Immature natural killer cell (primary cell): ENCODE data around the gene MYO1F. TPM values are rescaled to one million over a fixed set of nuclear protein-coding genes. Genes with fewer than 3 reads are reported as not detected.
"Not testable (repeated sequence)": the region's sequence is repeated elsewhere in the genome, so short reads cannot be mapped to it uniquely, and the experiment has no call there.

ENCODE experiments used
- DNase-seq, 3 donors: peaks; one replicate each; pipeline ENCODE4 v3.0.0; 2022; ENCODE audit warnings: mixed read lengths in 1 of 3
- H3K27ac Mint-ChIP-seq, 6 donors: one replicate each; pipeline ENCODE4 v1.8.0; 2020; ENCODE audit warnings: mixed read lengths in 6 of 6, mild to moderate bottlenecking in 5 of 6, inconsistent platforms in 4 of 6, moderate library complexity in 3 of 6
- H3K27me3 Mint-ChIP-seq, 3 donors: one replicate each; pipeline ENCODE4 v1.8.0; 2020 to 2021; ENCODE audit warnings: low read depth in 3 of 3, mild to moderate bottlenecking in 3 of 3, mixed read lengths in 3 of 3, moderate library complexity in 3 of 3, inconsistent platforms in 1 of 3
- H3K36me3 Mint-ChIP-seq, 3 donors: one replicate each; pipeline ENCODE4 v1.8.0; 2020; ENCODE audit warnings: mixed read lengths in 3 of 3, inconsistent platforms in 2 of 3, mild to moderate bottlenecking in 2 of 3
- H3K4me1 Mint-ChIP-seq, 2 donors: one replicate each; pipeline ENCODE4 v1.8.0; 2020; ENCODE audit warnings: inconsistent platforms in 2 of 2, mild to moderate bottlenecking in 2 of 2, mixed read lengths in 2 of 2, moderate library complexity in 1 of 2
- H3K4me3 Mint-ChIP-seq, 5 donors: one replicate each; pipeline ENCODE4 v1.8.0; 2020; ENCODE audit warnings: mild to moderate bottlenecking in 5 of 5, mixed read lengths in 5 of 5, inconsistent platforms in 3 of 5, moderate library complexity in 3 of 5
- H3K9me3 Mint-ChIP-seq, 6 donors: one replicate each; pipeline ENCODE4 v1.8.0; 2020; ENCODE audit warnings: mild to moderate bottlenecking in 6 of 6, mixed read lengths in 6 of 6, inconsistent platforms in 4 of 6, moderate library complexity in 3 of 6
- polyA plus RNA-seq, 3 donors: library from polyadenylated mRNA; unstranded; fragments of 300-500 nt; fragmentation: Illumina TruSeq; gene quantifications; one replicate each; pipeline ENCODE4 v1.2.3, GENCODE V29; 2021

MYO1F gene
- polyA plus RNA-seq, result 100 to 1,000 TPM; 104 to 340 (median 110) TPM

DNA sequence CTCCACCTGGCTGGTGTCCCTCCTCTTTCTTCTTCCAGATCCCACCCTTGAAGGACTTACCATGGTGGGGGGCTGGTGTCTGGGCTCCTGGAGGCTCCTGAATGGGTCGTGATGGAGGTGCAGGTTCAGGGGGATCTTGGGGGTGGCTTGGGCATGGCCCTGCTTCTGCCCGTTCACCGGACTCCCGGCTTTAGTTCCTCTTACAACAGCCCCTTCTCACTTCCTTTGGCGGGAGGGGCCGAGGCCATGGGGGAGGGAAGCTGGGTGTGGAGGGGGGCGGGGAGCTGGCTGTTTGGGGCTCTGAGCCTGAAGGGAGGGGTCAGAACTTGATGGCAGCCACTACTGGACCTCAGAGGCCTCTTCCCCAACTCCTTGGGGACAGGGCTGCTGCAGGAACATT, at the start of gene MYO1F:
Gene MYO1F, minus strand, starts transcription at position 196 of the 400 bp plus-strand sequence. Its CDS starts 133 bp downstream, at position 63.
- H3K4me1 Mint-ChIP-seq, result peaks cover 69 to 73% of the 10 kb centered on the region in 2 donors
- H3K9me3 Mint-ChIP-seq, result peaks cover 0 to 3% (median 0%) of the 10 kb centered on the region in 6 donors
- H3K27me3 Mint-ChIP-seq, result peaks cover 24 to 35% (median 34%) of the 10 kb centered on the region in 3 donors
- peak in 1 of 3 donors; percentile 31 for DNase-seq
- H3K4me3 Mint-ChIP-seq, result peak within 1 kb of the TSS; percentile 91 to 100 (median 95)
- peaks cover 16 to 22% (median 18%) of the 10 kb centered on the region in 3 donors for H3K36me3 Mint-ChIP-seq
- peak within 1 kb of the TSS; percentile 91 to 98 (median 96) for H3K27ac Mint-ChIP-seq

DNA sequence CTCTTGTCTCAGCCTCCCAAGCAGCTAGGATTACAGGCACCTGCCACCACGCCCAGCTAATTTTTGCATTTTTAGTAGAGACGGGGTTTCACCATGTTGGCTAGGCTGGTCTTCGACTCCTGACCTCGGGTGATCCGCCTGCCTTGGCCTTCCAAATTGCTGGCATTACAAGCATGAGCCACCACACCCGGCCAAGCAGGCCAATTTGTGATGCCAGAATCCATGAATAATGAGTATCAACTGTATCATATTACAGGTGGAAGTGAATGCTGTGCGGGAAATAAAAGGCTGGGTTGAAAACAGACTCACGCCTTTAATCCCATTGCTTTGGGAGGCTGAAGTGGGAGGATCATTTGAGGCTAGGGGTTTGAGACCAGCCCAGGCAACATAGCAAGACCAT, 49.6 kb upstream of the MYO1F start:
- no peak for DNase-seq
- Mint-ChIP-seq H3K4me3 (no peak overlapping the region), H3K9me3 (no peaks in the 10 kb centered on the region), H3K4me1 (peaks cover 3 to 7% of the 10 kb centered on the region in 2 donors), H3K27ac (no peak overlapping the region), H3K36me3 (no peaks in the 10 kb centered on the region), H3K27me3 (peaks cover 6 to 10% (median 9%) of the 10 kb centered on the region in 3 donors)

DNA sequence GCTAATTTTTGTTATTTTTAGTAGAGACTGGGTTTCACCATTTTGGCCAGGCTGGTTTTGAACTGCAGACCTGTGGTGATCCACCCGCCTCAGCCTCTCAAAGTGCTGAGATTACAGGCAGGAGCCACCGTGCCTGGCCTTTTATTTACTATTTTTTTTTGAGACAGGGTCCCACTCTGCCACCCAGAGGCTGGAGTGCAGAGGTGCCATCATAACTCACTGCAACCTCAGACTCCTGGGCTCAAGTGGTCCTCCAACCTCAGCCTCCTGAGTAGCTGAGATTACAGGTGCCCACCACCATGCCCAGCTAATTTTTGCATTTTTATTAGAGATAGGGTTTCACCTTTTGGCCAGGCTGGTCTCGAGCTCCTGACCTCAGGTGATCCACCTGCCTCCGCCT, 45.6 kb upstream of the MYO1F start:
- H3K4me3 Mint-ChIP-seq, H3K36me3 Mint-ChIP-seq, H3K9me3 Mint-ChIP-seq, H3K4me1 Mint-ChIP-seq: not testable (repeated sequence)
- peak overlapping the region in 4 of 6 donors; percentile 64 to 86 (median 79) for H3K27ac Mint-ChIP-seq
- peak; percentile 31 to 34 (median 31) for DNase-seq
- peaks cover 2 to 16% (median 9%) of the 10 kb centered on the region in 3 donors for H3K27me3 Mint-ChIP-seq

DNA sequence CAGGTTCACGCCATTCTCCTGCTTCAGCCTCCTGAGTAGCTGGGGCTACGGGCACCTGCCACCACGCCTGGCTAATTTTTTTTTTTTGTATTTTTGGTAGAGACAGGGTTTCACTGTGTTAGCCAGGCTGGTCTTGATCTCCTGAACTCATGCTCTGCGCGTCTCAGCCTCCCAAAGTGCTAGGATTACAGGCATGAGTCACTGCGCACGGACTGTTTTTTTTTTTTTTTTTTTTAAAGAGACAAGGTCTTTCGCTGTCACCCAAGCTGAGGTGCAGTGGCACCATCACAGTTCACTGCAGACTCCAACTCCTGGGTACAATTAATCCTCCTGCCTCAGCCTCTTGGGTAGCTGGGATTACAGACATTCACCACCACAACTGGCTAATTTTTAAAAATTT, 41.5 kb upstream of the MYO1F start:
- Mint-ChIP-seq H3K9me3 (no peaks in the 10 kb centered on the region), H3K4me3 (no peak overlapping the region), H3K4me1 (peaks cover 19 to 23% of the 10 kb centered on the region in 2 donors), H3K27me3 (peaks cover 7 to 11% (median 7%) of the 10 kb centered on the region in 3 donors), H3K27ac (no peak overlapping the region), H3K36me3 (no peaks in the 10 kb centered on the region)
- DNase-seq, result no peak

DNA sequence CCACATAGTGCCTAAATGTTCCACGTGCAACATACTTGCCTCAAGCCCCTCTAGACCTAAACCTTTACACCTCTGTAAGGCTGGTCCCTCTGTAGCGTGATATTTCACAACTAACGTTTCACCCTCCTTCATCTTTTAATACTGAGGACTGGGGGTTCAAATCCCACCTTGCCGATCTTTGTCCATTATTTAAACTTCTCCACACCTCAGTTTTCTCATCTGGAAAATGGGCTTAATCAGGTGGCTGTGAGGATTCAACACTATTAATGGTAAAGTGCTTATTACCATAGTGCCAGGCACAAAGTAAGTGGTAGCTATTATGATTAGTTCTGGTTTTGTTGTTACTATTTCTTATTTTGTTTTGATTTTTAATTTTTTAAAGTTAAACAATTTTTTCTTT, 40.7 kb upstream of the MYO1F start:
- DNase-seq, result no peak
- Mint-ChIP-seq H3K27ac (peak overlapping the region in 1 of 6 donors; percentile 64), H3K9me3 (no peaks in the 10 kb centered on the region), H3K4me1 (peaks cover 25 to 28% of the 10 kb centered on the region in 2 donors), H3K27me3 (peaks cover 7 to 13% (median 7%) of the 10 kb centered on the region in 3 donors), H3K36me3 (no peaks in the 10 kb centered on the region), H3K4me3 (no peak overlapping the region)

DNA sequence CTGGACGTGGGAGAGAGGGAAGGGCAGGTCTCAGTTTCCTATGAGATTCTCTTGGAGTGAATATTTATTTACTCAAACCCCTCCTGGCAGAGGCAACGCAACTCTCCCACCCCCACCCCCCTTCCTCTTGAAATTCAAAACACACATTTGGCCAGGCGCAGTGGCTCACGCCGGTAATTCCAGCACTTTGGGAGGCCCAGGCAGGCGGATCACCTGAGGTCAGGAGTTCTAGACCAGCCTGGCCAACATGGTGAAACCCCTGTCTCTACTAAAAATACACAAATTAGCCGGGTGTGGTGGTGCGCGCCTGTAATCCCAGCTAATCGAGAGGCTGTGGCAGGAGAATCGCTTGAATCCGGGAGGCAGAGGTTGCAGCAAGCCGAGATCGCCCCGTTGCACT, 40.1 kb upstream of the MYO1F start:
- not testable (repeated sequence) for H3K4me3 Mint-ChIP-seq, H3K36me3 Mint-ChIP-seq, DNase-seq, H3K9me3 Mint-ChIP-seq
- Mint-ChIP-seq H3K4me1 (peaks cover 32 to 35% of the 10 kb centered on the region in 2 donors), H3K27me3 (peaks cover 9 to 15% (median 10%) of the 10 kb centered on the region in 3 donors), H3K27ac (peak overlapping the region in 1 of 6 donors; percentile 24)

DNA sequence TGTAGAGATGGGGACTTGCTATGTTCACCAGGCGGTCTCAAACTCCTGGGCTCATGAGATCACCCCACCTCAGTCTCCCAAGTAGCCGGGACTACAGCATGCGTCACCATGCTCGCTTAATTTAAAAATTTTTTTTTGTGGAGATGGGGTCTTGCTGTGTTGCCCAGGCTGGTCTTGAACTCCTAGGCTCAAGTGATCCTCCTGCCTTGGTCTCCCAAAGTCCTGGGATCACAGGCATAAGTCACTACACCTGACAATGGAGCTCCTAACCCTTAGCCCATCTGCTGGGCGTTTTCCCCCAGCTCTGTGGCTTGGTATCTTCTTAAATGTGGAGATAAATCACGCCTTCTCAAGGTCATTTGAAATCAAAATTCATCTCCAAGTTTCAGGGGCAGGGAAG, 39.6 kb upstream of the MYO1F start:
- Mint-ChIP-seq H3K9me3 (no peaks in the 10 kb centered on the region), H3K4me3 (no peak overlapping the region), H3K27me3 (peaks cover 7 to 17% (median 11%) of the 10 kb centered on the region in 3 donors), H3K4me1 (peaks cover 36 to 39% of the 10 kb centered on the region in 2 donors), H3K27ac (peak overlapping the region in 1 of 6 donors; percentile 24), H3K36me3 (no peaks in the 10 kb centered on the region)
- no peak for DNase-seq

DNA sequence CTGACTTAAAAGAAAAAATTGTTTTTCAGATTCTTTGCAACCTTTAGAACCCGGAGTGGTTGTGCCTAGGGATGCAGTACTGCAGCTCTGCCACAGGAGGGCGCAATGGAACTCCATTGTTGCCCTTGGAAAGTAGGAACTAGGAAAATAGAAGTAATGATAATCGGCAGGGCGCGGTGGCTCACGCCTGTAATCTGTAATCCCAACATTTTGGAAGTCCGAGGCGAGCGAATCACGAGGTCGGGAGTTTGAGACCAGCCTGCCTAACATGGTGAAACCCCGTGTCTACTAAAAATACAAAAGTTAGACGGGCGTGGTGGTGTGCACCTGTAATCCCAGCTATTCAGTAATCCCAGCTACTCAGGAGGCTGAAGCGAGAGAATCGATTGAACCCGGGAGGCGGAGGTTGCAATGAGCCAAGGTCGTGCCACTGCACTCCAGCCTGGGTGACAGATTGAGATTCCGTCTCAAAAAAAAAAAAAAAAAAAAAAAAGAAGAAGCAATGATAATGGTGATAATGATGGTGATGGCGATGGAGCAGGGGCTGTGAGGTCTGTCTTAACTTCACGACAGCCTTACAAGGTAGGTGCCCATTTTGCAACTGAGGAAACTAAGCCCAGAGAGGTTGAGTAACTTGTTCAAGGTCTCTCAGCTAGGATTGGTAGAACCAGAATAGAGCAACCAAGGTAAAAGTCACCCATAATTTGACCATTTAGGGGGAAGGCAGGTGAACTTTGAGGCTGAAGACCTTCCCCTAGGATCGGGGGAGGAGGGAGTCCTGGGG, 38.8 kb upstream of the MYO1F start:
- peak overlapping the region; percentile 23 to 72 (median 46) for H3K4me3 Mint-ChIP-seq
- peak; percentile 61 to 67 (median 65) for DNase-seq
- no peaks in the 10 kb centered on the region for H3K36me3 Mint-ChIP-seq
- no peaks in the 10 kb centered on the region for H3K9me3 Mint-ChIP-seq
- H3K27ac Mint-ChIP-seq, result peak overlapping the region in 5 of 6 donors; percentile 51 to 91 (median 88)
- peaks cover 12 to 21% (median 12%) of the 10 kb centered on the region in 3 donors for H3K27me3 Mint-ChIP-seq
- peaks cover 42 to 46% of the 10 kb centered on the region in 2 donors for H3K4me1 Mint-ChIP-seq

DNA sequence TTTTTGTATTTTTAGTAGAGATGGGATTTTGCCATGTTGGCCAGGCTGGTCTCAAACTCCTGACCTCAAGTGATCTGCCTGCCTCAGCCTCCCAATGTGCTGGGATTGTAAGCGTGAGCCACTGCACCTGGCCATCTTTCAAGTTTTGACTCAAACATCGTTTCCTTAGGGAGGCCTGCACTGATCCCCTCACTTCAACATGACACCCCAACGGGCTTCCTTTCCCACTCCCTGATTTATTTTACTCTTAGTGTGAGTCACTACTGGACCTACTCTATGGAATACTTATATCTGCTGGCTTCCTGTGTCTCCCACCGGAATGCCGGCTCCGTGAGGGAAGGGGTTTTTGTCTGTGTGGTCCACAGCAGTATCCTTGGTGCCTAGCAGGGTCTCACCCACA, 37.8 kb upstream of the MYO1F start:
- Mint-ChIP-seq H3K27me3 (peaks cover 14 to 21% (median 16%) of the 10 kb centered on the region in 3 donors), H3K9me3 (no peaks in the 10 kb centered on the region), H3K4me1 (peaks cover 46 to 49% of the 10 kb centered on the region in 2 donors), H3K4me3 (peak overlapping the region in 4 of 5 donors; percentile 0 to 60 (median 20)), H3K36me3 (peaks cover 0 to 3% (median 0%) of the 10 kb centered on the region in 3 donors), H3K27ac (peak overlapping the region; percentile 51 to 91 (median 86))
- no peak for DNase-seq

DNA sequence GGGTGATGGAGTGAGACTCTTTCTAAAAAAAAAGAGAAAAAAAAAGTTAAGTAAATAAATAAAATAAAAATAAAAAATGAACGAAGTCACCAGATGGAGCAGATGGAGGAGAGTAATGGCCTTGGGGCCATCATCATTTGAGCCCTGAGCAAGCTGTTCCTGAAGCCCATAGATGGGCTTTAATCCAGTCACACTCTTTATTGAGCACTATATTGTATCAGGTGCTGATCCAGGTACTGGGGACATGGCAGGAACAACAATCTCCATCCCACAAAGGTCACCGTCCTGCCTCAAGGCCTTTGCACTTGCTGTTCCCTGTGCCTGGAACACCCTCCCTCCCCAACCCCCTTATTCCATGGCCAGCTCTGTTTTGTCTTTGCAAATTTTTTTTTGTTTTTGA, 37.2 kb upstream of the MYO1F start:
- Mint-ChIP-seq H3K36me3 (peaks cover 0 to 7% (median 0%) of the 10 kb centered on the region in 3 donors), H3K27me3 (peaks cover 17 to 25% (median 22%) of the 10 kb centered on the region in 3 donors), H3K27ac (peak overlapping the region in 5 of 6 donors; percentile 51 to 91 (median 91)), H3K4me3 (no peak overlapping the region), H3K9me3 (no peaks in the 10 kb centered on the region), H3K4me1 (peaks cover 51 to 55% of the 10 kb centered on the region in 2 donors)
- DNase-seq, result no peak

DNA sequence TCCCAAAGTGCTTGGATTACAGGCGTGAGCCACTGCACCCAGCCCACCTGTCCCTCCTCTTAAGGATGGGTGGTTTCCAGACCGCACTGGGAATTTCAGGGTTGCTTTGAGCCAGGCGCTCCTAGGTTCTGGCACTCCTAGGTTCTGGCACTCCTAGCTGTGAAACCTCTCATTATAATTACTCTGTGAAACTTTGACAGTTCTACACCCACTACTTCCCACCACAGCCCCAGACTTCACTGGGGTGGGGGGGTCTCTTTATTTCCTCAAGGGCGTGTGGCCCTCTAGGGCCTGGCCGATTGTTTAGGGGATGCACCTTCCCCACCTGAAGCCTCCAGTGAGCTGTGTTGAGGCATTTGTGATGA, 35.5 kb upstream of the MYO1F start:
- Mint-ChIP-seq H3K27ac (peak overlapping the region; percentile 81 to 98 (median 96)), H3K4me1 (peaks cover 64 to 70% of the 10 kb centered on the region in 2 donors), H3K36me3 (peaks cover 0 to 11% (median 0%) of the 10 kb centered on the region in 3 donors), H3K27me3 (peaks cover 22 to 29% (median 24%) of the 10 kb centered on the region in 3 donors), H3K9me3 (no peaks in the 10 kb centered on the region), H3K4me3 (peak overlapping the region; percentile 78 to 89 (median 80))
- DNase-seq, result peak; percentile 58 to 71 (median 67)

DNA sequence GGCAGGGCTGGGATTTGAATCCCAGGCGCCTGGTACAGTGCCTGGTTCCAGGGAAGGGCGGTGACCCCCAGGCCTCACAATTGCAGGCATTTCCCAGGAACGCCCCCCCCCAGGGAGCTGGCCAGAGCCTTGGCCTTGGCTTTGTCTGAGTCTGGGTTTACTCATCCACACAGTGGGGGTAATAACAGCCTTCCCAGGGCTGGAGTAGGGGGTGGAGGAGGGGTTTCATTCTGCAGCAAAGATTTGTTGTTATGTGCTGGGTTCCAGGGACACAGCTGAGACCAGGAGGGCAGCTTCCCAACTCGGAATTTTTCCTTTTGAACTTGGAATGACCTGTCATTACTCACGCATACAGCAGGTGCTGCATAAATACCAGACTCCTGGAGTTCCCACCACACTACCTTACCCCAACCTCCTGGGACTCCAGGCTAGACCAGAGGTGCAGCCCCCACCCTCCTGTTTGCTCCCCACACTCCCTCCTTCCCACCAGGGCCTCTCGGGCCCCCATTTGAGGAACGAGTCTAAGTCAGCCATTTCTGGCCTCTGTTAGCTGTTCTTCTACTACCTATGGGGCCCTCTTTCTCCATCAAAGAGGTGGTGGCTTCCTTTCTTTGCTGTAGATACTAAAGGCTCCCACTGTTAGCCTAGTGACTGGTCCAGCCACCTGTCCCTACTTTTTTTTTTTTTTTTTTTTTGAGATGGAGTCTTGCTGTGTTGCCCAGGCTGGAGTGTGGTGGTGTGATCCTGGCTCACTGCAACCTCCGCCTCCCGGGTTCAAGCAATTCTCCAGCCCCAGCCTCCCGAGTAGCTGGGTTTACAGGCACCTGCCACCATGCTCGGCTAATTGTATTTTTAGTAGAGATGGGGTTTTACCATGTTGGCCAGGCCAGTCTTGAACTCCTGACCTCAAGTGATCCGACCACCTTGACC, 34.9 kb upstream of the MYO1F start:
- peak overlapping the region; percentile 81 to 98 (median 96) for H3K27ac Mint-ChIP-seq
- peak in 2 of 3 donors; percentile 9 to 14 for DNase-seq
- H3K36me3 Mint-ChIP-seq, result peaks cover 0 to 11% (median under 1%) of the 10 kb centered on the region in 3 donors
- no peaks in the 10 kb centered on the region for H3K9me3 Mint-ChIP-seq
- peaks cover 67 to 76% of the 10 kb centered on the region in 2 donors for H3K4me1 Mint-ChIP-seq
- H3K27me3 Mint-ChIP-seq, result peaks cover 22 to 29% (median 24%) of the 10 kb centered on the region in 3 donors
- H3K4me3 Mint-ChIP-seq, result peak overlapping the region; percentile 78 to 89 (median 80)

DNA sequence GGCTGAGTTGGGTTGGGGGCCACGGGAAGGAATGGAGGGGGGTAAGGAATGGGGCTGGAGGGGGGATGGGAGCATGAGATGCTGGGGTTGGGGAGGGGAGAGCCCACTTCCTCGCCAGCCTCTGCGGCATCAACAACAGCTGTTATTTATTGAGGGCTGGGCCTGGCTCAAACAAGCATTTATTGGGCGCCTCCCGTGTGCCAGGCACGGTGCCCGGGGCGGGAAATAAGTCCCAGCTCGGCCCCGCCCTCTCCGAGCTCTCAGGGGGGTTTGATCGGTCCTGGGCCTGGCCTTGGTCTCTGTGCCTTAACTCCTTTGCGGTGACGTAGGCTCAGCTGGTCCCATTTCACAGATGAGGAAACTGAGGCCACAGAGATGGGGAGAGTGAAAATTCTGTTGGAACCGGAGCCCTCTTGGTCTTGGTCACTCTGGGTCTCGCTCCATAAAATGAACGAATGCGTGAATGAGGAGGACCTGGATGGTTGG, 34.2 kb upstream of the MYO1F start:
- peak overlapping the region; percentile 60 to 82 (median 77) for H3K4me3 Mint-ChIP-seq
- H3K4me1 Mint-ChIP-seq, result peaks cover 74 to 83% of the 10 kb centered on the region in 2 donors
- no peaks in the 10 kb centered on the region for H3K9me3 Mint-ChIP-seq
- H3K27ac Mint-ChIP-seq, result peak overlapping the region; percentile 30 to 98 (median 89)
- H3K27me3 Mint-ChIP-seq, result peaks cover 22 to 29% (median 24%) of the 10 kb centered on the region in 3 donors
- H3K36me3 Mint-ChIP-seq, result peaks cover 0 to 17% (median 7%) of the 10 kb centered on the region in 3 donors
- DNase-seq, result peak; percentile 30 to 40 (median 33)
